CD14-positive monocyte (primary cell): ENCODE results near the gene CSH1. TPM values are rescaled to one million over a fixed set of nuclear protein-coding genes. Genes with fewer than 3 reads are reported as not detected.

ENCODE experiments used
- DNase-seq, 3 donors: peaks; one replicate each; pipeline ENCODE4 v3.0.0-alpha.2; 2011 to 2022
- H2AFZ ChIP-seq: 2 replicates; pipeline ENCODE4 v1.6.0; 2012; ENCODE audit warnings: mild to moderate bottlenecking, low read depth, low read length, inconsistent platforms; ENCODE audit not compliant: insufficient read depth, poor library complexity, severe bottlenecking
- H3K27ac ChIP-seq, 2 donors: 1 replicate in 1 of 2; 2 replicates in 1 of 2; pipeline ENCODE4 v1.5.1; 2012 to 2013; ENCODE audit warnings: low read length in 2 of 2, control low read depth in 1 of 2, inconsistent platforms in 1 of 2, low read depth in 1 of 2, mild to moderate bottlenecking in 1 of 2
- H3K27me3 ChIP-seq, 2 donors: one replicate each; pipeline versions ENCODE4 v1.6.0 to v1.6.1; 2011 to 2013; ENCODE audit warnings: low read length in 2 of 2; ENCODE audit not compliant: control insufficient read depth in 2 of 2, insufficient read depth in 2 of 2
- H3K36me3 ChIP-seq, 2 donors: replicated peaks in 1 of 2; 1 replicate in 1 of 2; 2 replicates in 1 of 2; pipeline versions ENCODE4 v1.5.1 to v1.6.1; 2012 to 2013; ENCODE audit warnings: low read length in 2 of 2, control low read depth in 1 of 2, inconsistent platforms in 1 of 2, mild to moderate bottlenecking in 1 of 2; ENCODE audit not compliant: insufficient read depth in 2 of 2, control insufficient read depth in 1 of 2
- H3K4me1 ChIP-seq, 2 donors: 1 replicate in 1 of 2; 2 replicates in 1 of 2; pipeline versions ENCODE4 v1.5.1 to v1.6.1; 2012 to 2013; ENCODE audit warnings: low read length in 2 of 2, control low read depth in 1 of 2, inconsistent platforms in 1 of 2, mild to moderate bottlenecking in 1 of 2, moderate library complexity in 1 of 2; ENCODE audit not compliant: insufficient read depth in 2 of 2, control insufficient read depth in 1 of 2
- H3K4me2 ChIP-seq: replicated peaks from 2 replicates; pipeline ENCODE3; 2012; ENCODE audit warnings: low read length, moderate library complexity, mild to moderate bottlenecking; ENCODE audit not compliant: poor library complexity, severe bottlenecking; ENCODE audit errors: extremely low read depth
- H3K4me3 ChIP-seq, 3 experiments: fragments of 200-600 bp in 1 of 3; sonication (generic) in 1 of 3; replicated peaks in 1 of 3; 1 replicate in 2 of 3; 2 replicates in 1 of 3; pipeline ENCODE4 v1.5.1; 2011 to 2013; ENCODE audit warnings: low read length in 3 of 3, mild to moderate bottlenecking in 3 of 3, control low read depth in 2 of 3, low read depth in 2 of 3, inconsistent platforms in 1 of 3, moderate library complexity in 1 of 3
- H3K79me2 ChIP-seq: 2 replicates; pipeline ENCODE4 v1.6.0; 2012; ENCODE audit warnings: mild to moderate bottlenecking, control low read depth, inconsistent platforms, low read length, moderate library complexity; ENCODE audit not compliant: insufficient read depth
- H3K9ac ChIP-seq: 2 replicates; pipeline ENCODE4 v1.6.0; 2017; ENCODE audit warnings: low read length, mild to moderate bottlenecking; ENCODE audit not compliant: insufficient read depth, poor library complexity, severe bottlenecking
- H3K9me3 ChIP-seq, 2 donors: replicated peaks in 1 of 2; 1 replicate in 1 of 2; 2 replicates in 1 of 2; pipeline versions ENCODE4 v1.5.1 to v1.6.1; 2012 to 2013; ENCODE audit warnings: low read length in 2 of 2, control low read depth in 1 of 2; ENCODE audit not compliant: control insufficient read depth in 1 of 2, insufficient read depth in 1 of 2
- H4K20me1 ChIP-seq: 2 replicates; pipeline ENCODE4 v1.6.0; 2012; ENCODE audit warnings: mild to moderate bottlenecking, low read length, control low read depth, moderate library complexity; ENCODE audit not compliant: insufficient read depth
- H3K27ac Mint-ChIP-seq, 7 donors: one replicate each; pipeline ENCODE4 v1.8.0; 2020; ENCODE audit warnings: mild to moderate bottlenecking in 7 of 7, mixed read lengths in 7 of 7, moderate library complexity in 6 of 7, inconsistent platforms in 2 of 7
- H3K27me3 Mint-ChIP-seq, 3 donors: one replicate each; pipeline ENCODE4 v1.8.0; 2021 to 2022; ENCODE audit warnings: low read depth in 3 of 3, mild to moderate bottlenecking in 3 of 3, mixed read lengths in 3 of 3, moderate library complexity in 3 of 3, inconsistent platforms in 1 of 3
- H3K36me3 Mint-ChIP-seq, 2 donors: one replicate each; pipeline ENCODE4 v1.8.0; 2020; ENCODE audit warnings: mixed read lengths in 2 of 2, inconsistent platforms in 1 of 2, mild to moderate bottlenecking in 1 of 2
- H3K4me1 Mint-ChIP-seq: one replicate; pipeline ENCODE4 v1.8.0; 2020; ENCODE audit warnings: mild to moderate bottlenecking, mixed read lengths
- H3K4me3 Mint-ChIP-seq, 2 donors: one replicate each; pipeline ENCODE4 v1.8.0; 2020; ENCODE audit warnings: mild to moderate bottlenecking in 2 of 2, mixed read lengths in 2 of 2, moderate library complexity in 1 of 2
- H3K9me3 Mint-ChIP-seq, 7 donors: one replicate each; pipeline ENCODE4 v1.8.0; 2020 to 2022; ENCODE audit warnings: mixed read lengths in 7 of 7, mild to moderate bottlenecking in 6 of 7, moderate library complexity in 6 of 7, inconsistent platforms in 2 of 7
- CTCF ChIP-seq: fragments of 200-600 bp; IDR thresholded peaks from one replicate; pipeline ENCODE4 v1.8.0; 2022; ENCODE audit warnings: antibody characterized with exemption, mild to moderate bottlenecking
- WGBS: methylation state at CpG from one replicate; pipeline ENCODE4 v1.1.5; 2013; ENCODE audit warnings: missing lambda C conversion rate; ENCODE audit not compliant: insufficient coverage; 5-methylcytosine and 5-hydroxymethylcytosine counted together
- intact Hi-C, 2 donors: fragments of 100-400 bp; cut with micrococcal nuclease; formaldehyde crosslinking; loops; one replicate each; pipeline versions ENCODE4 v1.15.0 to v1.15.1; 2023
- polyA plus RNA-seq, 3 donors: library from polyadenylated mRNA; depleted of rRNA in 1 of 3; unstranded in 2 of 3; stranded (reverse) in 1 of 3; fragments of 300-500 nt in 2 of 3; fragments of >200 nt in 1 of 3; fragmentation: Illumina TruSeq in 2 of 3; gene quantifications; 1 replicate in 2 of 3; 2 replicates in 1 of 3; pipeline ENCODE4 v1.2.3, GENCODE V29; 2012 to 2021

The CSH1 gene
- polyA plus RNA-seq, 3 donors: not detected

- H3K9ac ChIP-seq: no peak overlapping the region
- WGBS: 97% methylated on average over 6 of the region's 7 CpGs
Measured at GRCh38 chr17:63914471-63914870, 18.1 kb upstream of the CSH1 start.

GRCh38 chr17:63911657-63912100, 15.3 kb upstream of the CSH1 start:
- no peaks in the 10 kb centered on the region for H4K20me1 ChIP-seq
- H3K4me2 ChIP-seq: no peak overlapping the region
- 55% methylated on average over 4 of the region's 8 CpGs for WGBS
- H3K4me3 Mint-ChIP-seq: no peak overlapping the region
- H3K9me3 Mint-ChIP-seq: peaks cover 0 to 2% (median 0%) of the 10 kb centered on the region in 7 donors
- intact Hi-C loops: loop anchor here in 1 of 2 donors (10.0 kb wide), 1 partner anchor 113 kb away; the partner anchor contains the start of gene ICAM2
- H3K4me3 ChIP-seq: no peak overlapping the region
- peak overlapping the region in 2 of 7 donors; percentile 6 to 50 for H3K27ac Mint-ChIP-seq
- H3K4me1 ChIP-seq: no peaks in the 10 kb centered on the region
- no peak overlapping the region for H3K9ac ChIP-seq
- H3K36me3 Mint-ChIP-seq: no peaks in the 10 kb centered on the region
- no peak overlapping the region for H2AFZ ChIP-seq
- H3K4me1 Mint-ChIP-seq: peaks cover 9% of the 10 kb centered on the region
- no peaks in the 10 kb centered on the region for H3K79me2 ChIP-seq
- DNase-seq: peak; percentile 13 to 51 (median 35)
- peak; percentile 93 for TF ChIP-seq CTCF
- no peaks in the 10 kb centered on the region for H3K9me3 ChIP-seq
- H3K36me3 ChIP-seq: no peaks in the 10 kb centered on the region
- H3K27me3 Mint-ChIP-seq: peaks cover 1 to 8% (median 4%) of the 10 kb centered on the region in 3 donors
- no peak overlapping the region for H3K27ac ChIP-seq
- H3K27me3 ChIP-seq: no peaks in the 10 kb centered on the region

More at GRCh38 chr17:63914471-63914870, 18.1 kb upstream of the CSH1 start:
- Histone ChIP-seq H4K20me1 (no peaks in the 10 kb centered on the region), H3K27ac (no peak overlapping the region), H3K79me2 (no peaks in the 10 kb centered on the region), H3K4me1 (no peaks in the 10 kb centered on the region), H2AFZ (no peak overlapping the region), H3K4me2 (no peak overlapping the region), H3K4me3 (no peak overlapping the region), H3K27me3 (no peaks in the 10 kb centered on the region), H3K36me3 (no peaks in the 10 kb centered on the region), H3K9me3 (no peaks in the 10 kb centered on the region)
- intact Hi-C loops: loop anchor here in 1 of 2 donors (10.0 kb wide), 1 partner anchor 110 kb away; the partner anchor contains the start of gene ICAM2
- Mint-ChIP-seq H3K27ac (peak overlapping the region in 1 of 7 donors; percentile 54), H3K9me3 (peaks cover 0 to 2% (median 0%) of the 10 kb centered on the region in 7 donors), H3K4me3 (no peak overlapping the region), H3K4me1 (peaks cover 14% of the 10 kb centered on the region), H3K27me3 (peaks cover 2 to 14% (median 4%) of the 10 kb centered on the region in 3 donors), H3K36me3 (no peaks in the 10 kb centered on the region)
- no peak for TF ChIP-seq CTCF
- no peak for DNase-seq
